GM21423 (cell line): Measurements from ENCODE around the gene TOGARAM1.

ENCODE experiments used
- ATAC-seq: cut with Tn5 transposase; IDR thresholded peaks from one replicate; pipeline ENCODE4 v1.9.1; 2021; ENCODE audit warnings: mild to moderate bottlenecking, moderate library complexity; ENCODE audit not compliant: unreplicated experiment

TOGARAM1 gene

DNA sequence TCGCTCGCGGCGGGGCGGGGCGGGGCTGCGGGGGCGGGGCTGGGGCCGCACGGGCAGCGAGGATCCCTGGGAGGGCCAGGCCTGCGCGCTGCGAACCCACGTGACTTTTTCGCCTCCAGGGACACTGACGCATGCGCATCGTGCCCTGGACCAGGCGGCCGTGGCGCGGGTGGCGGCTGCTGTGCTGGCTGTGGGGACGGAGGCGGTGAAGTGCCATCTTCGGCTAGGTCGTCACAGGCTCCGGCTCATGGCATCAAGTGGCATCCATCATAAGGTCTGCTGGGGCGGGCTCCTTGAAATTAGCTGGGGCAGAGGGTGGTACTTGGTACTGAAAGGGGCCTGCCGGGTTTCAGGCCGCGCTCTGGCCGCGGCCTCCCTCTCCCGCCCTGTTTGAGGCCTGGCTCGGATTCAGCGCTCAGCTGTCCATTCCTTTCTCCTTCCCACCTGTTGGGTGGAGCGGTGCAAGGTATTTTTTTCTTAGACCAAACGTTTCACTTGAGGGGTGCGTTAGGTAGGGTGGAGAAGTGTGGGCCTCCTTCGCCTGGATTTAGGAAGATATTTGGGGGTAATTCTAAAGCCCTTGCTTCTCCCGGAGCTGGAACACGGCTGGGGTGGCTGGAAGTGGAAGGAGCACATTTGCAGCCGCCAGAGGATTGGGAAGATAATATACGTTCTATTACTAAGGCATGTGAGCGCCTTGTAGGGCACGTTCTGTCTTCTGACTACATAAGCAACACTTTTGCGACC lies 122.2 kb downstream of the TOGARAM1 start, which contains the start of gene PRPF39:
Gene PRPF39, plus strand, starts transcription at position 141 of the 747 bp plus-strand sequence. CDS start 11,124 bp downstream, outside the sequence.
- ATAC-seq: peak; percentile 93

DNA sequence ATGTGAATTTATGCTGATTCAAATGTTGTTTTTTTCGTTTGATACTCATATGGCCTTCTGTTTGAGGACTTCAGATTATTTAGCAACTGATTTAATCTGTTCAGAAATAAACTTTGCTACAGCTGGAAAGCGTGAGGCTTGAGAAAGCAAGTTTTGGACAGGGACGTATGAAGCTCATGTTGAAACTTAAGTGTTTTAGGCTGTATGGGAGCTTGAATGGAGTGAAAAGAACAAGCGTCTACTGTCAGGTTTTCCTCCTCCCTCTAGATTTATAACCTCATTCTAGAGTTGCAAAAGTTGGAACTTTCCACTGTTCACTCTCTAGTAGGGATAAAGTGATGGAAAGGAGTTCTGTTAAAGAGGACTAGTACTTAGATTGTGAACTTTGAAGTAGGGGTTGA lies 123.0 kb downstream of the TOGARAM1 start:
- ATAC-seq: no peak

DNA sequence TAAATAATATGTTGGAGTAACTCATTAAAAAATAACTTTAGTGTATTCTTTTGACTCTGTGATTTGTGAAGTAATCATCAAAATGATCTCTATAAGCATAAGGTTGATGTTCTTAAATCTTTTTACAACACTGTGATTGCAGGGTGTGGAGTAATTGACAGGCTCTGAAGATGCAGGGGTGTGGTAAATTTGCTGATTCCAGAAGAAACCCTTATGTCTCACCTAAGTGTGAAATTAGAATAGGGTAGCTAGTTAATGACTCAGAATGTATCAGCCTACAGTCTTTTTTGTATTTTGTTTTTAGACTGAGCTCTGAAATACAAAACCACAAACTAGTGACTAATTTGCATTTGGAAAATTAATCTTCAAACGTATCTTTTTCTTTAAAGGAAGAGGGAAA lies 127.8 kb downstream of the TOGARAM1 start:
- ATAC-seq: peak; percentile 69

DNA sequence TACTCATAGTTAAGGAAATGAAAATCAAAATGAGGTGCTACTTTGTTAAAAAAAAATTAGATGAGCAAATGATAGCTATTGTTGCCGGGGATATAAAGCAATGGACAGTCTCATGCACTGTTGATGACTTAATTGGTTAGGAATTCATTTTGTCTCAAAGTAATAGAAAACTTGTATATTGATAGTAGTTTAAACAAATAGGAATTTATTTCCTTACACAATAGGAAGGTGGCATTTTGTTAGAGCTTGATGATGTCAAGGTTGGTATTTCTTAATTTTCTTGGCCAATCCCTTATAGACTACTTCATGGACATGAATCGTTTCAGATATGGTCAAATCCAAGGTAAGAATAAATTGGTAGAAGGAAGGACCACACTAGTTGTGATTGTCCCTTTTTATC lies 129.7 kb downstream of the TOGARAM1 start:
- ATAC-seq: no peak

DNA sequence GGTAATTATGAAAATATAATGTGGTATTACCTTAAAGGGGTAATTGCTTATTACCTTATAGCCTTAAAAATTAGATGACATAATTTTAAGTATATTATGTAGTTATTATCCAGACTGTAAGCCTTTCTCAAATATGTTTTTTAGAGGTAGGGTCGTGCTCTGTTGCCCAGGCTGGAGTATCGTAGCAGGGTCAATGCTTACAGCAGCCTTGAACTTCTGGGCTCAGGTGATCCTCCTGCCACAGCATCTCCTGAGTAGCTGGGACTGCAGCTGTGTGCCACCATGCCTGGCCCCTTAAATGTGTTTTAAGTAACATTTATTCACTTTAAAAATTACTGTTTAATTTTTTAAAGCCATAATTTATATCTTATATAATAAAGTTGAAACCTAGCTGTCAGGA lies 132.3 kb downstream of the TOGARAM1 start:
- no peak for ATAC-seq

DNA sequence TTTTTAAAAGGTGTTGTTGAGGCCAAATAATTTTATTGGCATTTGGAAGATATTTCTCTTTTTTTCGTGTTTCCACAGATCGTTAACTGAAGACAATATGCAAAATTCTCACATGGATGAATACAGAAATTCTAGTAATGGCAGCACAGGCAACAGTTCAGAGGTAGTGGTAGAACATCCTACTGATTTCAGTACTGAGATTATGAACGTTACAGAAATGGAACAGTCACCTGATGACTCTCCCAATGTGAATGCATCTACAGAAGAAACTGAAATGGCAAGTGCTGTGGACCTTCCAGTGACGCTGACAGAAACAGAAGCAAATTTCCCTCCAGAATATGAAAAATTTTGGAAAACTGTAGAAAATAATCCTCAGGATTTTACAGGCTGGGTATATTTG lies 133.2 kb downstream of the TOGARAM1 start:
- ATAC-seq: no peak

DNA sequence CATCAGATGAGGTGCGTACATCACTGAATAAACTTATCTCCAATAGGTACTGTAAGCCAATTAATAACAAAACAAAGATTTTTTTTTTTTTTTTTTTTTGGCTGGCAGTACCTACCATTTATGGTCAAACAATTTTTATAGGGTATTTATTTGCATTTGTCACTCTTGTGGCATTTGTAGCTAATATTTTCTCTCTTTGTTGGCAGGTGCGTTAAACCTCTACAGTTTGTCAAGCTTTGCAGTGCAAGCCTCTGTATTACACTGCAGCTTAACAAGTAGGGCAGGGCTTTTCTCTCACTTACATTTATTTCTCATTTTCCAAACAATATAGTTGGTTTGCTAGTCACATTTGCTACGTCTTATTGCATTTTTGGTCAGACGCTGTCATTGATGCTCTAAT lies 134.2 kb downstream of the TOGARAM1 start:
- ATAC-seq: no peak

DNA sequence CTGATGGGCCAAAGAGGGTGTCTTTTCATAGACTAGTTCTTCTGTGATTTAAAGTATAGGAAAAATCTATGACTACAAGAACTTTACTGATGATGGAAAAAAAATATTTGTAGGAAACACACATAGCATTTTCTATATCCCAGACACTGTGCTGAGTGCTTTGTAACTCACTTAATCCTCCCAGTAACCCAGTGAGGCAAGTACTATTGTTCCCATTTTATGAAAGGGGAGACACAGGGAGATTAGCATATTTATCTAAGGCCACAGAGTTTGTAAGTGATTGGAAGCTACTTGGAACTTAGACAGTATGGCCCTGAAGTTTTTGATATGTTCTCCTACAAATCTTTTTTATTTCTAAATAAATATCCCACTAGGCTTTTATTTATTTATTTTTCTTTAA lies 141.8 kb downstream of the TOGARAM1 start:
- no peak for ATAC-seq

DNA sequence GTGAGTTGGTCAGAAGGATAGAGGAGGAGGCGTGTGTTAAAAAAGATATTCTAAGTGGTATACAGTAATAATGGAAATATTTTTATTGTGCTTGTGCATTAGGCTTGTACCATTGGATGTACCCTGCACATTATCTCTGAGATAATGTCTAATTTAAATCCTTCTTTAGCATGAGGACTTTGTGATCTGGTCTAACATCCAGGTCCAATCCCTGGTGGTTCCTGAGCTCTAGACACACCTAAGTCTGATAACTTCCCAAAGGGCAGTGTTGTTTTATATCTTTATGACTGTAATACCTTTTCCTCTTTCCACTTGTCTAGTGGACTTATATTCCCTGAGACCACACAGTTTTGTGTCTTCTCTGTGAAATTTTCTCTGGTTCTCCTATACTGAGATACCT lies 142.6 kb downstream of the TOGARAM1 start:
- ATAC-seq: no peak

DNA sequence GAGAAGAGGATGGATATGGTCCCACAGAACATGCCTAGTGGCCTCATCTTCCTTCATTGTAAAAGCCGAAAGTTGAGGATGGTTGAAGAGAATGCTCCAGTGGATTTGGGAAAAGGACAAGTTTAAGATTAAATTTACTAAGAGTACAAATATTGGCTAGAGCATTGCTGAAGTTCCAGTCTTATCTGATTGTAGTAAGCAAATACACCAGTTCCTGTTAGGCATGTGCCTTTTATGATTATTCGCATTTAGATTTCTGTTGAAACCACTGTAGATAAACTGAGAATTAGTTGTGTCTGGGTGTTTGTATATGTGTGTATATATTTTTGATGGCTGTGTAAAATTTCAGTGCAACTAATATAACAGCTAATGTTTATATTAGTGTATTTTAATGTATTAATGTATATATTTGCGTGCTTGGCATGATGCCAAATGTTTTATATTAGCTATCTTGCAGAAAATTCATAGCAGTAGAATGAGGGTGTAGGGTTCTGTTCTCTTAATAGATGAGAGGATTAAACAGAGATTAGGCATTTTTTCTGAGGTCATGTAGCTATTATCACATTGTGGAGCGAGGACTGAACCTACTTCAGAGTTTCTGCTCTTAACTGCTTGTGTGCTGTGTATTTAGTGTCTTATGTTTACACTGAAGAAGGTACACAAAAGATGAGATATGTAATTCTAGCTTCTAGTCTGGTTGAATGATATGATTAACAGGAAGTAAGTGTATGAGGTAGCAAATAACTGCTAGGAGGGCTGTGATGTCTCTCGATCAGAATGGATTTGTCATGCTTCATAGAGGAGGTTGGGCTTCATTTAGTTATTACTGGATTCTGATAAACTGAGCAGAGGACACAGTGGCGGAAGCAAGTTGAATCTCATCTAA lies 151.1 kb downstream of the TOGARAM1 start:
- ATAC-seq: no peak

DNA sequence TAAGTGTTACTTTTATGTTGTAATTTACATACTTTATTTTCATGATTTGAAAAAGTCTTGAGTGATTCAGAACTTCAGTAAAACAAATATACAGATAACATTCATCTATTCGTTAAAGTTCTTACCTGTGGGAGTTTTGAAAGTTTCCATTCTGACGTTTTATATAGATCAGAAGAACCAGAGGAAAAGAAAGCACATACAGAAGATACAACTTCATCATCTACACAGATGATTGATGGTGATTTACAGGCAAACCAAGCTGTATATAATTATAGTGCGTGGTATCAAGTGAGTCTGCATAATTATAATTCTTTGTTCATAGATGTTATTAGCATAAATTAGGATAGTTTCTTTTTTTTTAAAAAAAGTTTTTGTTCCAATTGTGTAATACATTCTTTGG lies 152.3 kb downstream of the TOGARAM1 start:
- ATAC-seq: no peak

DNA sequence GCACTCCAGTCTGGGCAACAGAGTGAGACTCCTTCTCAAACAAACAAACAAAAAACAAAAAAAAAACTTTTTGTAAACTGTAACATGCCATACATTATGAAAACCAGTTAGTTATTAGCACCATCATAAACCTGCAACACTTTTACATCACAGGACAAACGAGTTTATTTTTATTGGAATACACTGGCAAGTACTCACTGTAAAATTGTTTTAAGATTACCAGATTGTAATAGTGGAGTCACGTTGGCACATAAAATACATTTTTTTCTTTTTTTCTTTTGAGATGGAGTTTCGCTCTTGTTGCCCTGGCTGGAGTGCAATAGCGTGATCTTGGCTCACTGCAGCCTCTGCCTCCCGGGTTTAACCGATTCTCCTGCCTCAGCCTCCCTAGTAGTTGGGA lies 156.6 kb downstream of the TOGARAM1 start:
- no peak for ATAC-seq

DNA sequence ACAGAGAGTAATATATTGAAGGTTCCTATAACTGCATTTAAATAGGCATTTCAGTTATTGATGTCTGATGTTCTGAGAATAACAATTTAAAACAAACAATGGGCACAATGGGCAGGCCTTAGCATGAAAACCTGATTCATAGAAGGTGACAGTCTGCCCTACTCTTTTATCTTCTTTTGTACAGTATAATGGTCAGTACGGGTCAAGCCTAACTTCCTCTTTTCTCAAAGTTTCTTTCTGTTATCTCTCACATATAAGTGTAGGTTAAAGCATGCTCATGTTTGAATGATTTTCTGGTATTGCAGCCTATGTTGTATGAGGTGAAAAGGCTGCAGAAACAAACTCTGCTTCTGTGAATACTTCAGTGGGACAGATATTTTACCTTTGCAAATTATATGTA lies 158.1 kb downstream of the TOGARAM1 start:
- no peak for ATAC-seq

DNA sequence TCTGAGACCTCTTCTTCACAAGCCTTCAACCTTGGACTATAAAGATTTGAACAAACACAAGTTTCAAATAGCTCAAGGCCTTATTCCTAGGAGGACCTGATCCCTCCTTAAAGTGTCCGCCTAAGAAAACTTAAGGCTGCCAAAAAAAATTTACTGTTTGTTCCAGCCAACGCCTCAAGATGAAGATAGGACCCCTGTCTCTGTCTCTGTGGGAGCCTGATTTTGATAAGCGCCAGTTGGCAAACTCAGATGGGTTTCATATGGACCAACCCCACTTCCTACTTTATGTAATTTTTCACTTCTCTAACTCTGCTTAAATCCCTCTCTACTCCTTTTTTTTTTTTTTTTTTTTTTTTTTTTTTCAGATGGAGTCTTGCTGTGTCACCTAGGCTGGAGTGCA lies 161.3 kb downstream of the TOGARAM1 start:
- no peak for ATAC-seq
